ENCODE data around the gene EDDM13. TPM values are rescaled to one million over a fixed set of nuclear protein-coding genes. Genes with fewer than 3 reads are reported as not detected.
"Not testable (repeated sequence)": the region's sequence is repeated elsewhere in the genome, so short reads cannot be mapped to it uniquely, and the experiment has no call there.

The EDDM13 gene
- total RNA-seq: 1 to 10 TPM; 1.1 to 1.8 TPM

GRCh38 chr19:56272161-56272798 is at the start of gene EDDM13:
Gene EDDM13 (plus strand): TSS chr19:56272748. CDS start chr19:56272835, 87 bp downstream.
- intact Hi-C loops (cut with micrococcal nuclease): no loop called here
- CTCF ChIA-PET: interaction anchor here (1.2 kb wide), 1 partner anchor 37 kb away, joined by 5 read pairs; no protein-coding TSS in a partner anchor

GRCh38 chr19:56222901-56223300 is 49.6 kb upstream of the EDDM13 start:
- peaks cover 3% of the 10 kb centered on the region for H3K27me3 Mint-ChIP-seq (ENCODE audit: low read depth)
- no peaks in the 10 kb centered on the region for H3K9me3 Mint-ChIP-seq
- CTCF ChIA-PET: no interaction called here
- peaks cover 2% of the 10 kb centered on the region for H3K4me1 Mint-ChIP-seq (ENCODE audit: low read depth)
- no peak for DNase-seq
- H3K27ac Mint-ChIP-seq: no peak overlapping the region
- H3K36me3 Mint-ChIP-seq (ENCODE audit: low read depth): peaks cover 7% of the 10 kb centered on the region
- intact Hi-C loops (cut with micrococcal nuclease): no loop called here
- H3K4me3 Mint-ChIP-seq: no peak overlapping the region

More at GRCh38 chr19:56272161-56272798, at the start of gene EDDM13:
- no peak within 1 kb of the TSS for H3K4me3 Mint-ChIP-seq
- no peaks in the 10 kb centered on the region for H3K4me1 Mint-ChIP-seq (ENCODE audit: low read depth)
- H3K27me3 Mint-ChIP-seq (ENCODE audit: low read depth): no peaks in the 10 kb centered on the region
- H3K9me3 Mint-ChIP-seq: peaks cover 4% of the 10 kb centered on the region
- H3K36me3 Mint-ChIP-seq (ENCODE audit: low read depth): peaks cover 15% of the 10 kb centered on the region
- no peak for DNase-seq
- no peak within 1 kb of the TSS for H3K27ac Mint-ChIP-seq

GRCh38 chr19:56223481-56223880 is 49.1 kb upstream of the EDDM13 start:
- Mint-ChIP-seq H3K27me3 (ENCODE audit: low read depth) (no peaks in the 10 kb centered on the region), H3K9me3 (no peaks in the 10 kb centered on the region), H3K4me1 (ENCODE audit: low read depth) (no peaks in the 10 kb centered on the region), H3K27ac (no peak overlapping the region), H3K36me3 (ENCODE audit: low read depth) (peaks cover 7% of the 10 kb centered on the region), H3K4me3 (no peak overlapping the region)
- CTCF ChIA-PET: interaction anchor here (1.3 kb wide), 1 partner anchor 30 kb away, joined by 3 read pairs; no protein-coding TSS in a partner anchor
- intact Hi-C loops (cut with micrococcal nuclease): no loop called here
- no peak for DNase-seq

- no peak overlapping the region for H3K4me3 Mint-ChIP-seq
- no peaks in the 10 kb centered on the region for H3K4me1 Mint-ChIP-seq (ENCODE audit: low read depth)
- no peaks in the 10 kb centered on the region for H3K9me3 Mint-ChIP-seq
- no peaks in the 10 kb centered on the region for H3K27me3 Mint-ChIP-seq (ENCODE audit: low read depth)
- intact Hi-C loops (cut with micrococcal nuclease): no loop called here
- H3K36me3 Mint-ChIP-seq (ENCODE audit: low read depth): no peaks in the 10 kb centered on the region
- DNase-seq: no peak
- CTCF ChIA-PET: no interaction called here
- no peak overlapping the region for H3K27ac Mint-ChIP-seq
These were observed 27.3 kb upstream of the EDDM13 start for GRCh38 chr19:56245121-56245740.

GRCh38 chr19:56245764-56246163 is 26.8 kb upstream of the EDDM13 start:
- H3K4me1 Mint-ChIP-seq (ENCODE audit: low read depth); CTCF ChIA-PET; H3K4me3 Mint-ChIP-seq; H3K27me3 Mint-ChIP-seq (ENCODE audit: low read depth); DNase-seq; H3K27ac Mint-ChIP-seq; H3K36me3 Mint-ChIP-seq (ENCODE audit: low read depth); intact Hi-C loops (cut with micrococcal nuclease); H3K9me3 Mint-ChIP-seq: not testable (repeated sequence)

GRCh38 chr19:56248736-56249338 is 23.7 kb upstream of the EDDM13 start:
- H3K4me3 Mint-ChIP-seq; H3K9me3 Mint-ChIP-seq; H3K27ac Mint-ChIP-seq; CTCF ChIA-PET; H3K4me1 Mint-ChIP-seq (ENCODE audit: low read depth); H3K27me3 Mint-ChIP-seq (ENCODE audit: low read depth); DNase-seq; intact Hi-C loops (cut with micrococcal nuclease); H3K36me3 Mint-ChIP-seq (ENCODE audit: low read depth): not testable (repeated sequence)

GRCh38 chr19:56252699-56253422 is 19.7 kb upstream of the EDDM13 start:
- H3K27ac Mint-ChIP-seq: no peak overlapping the region
- H3K4me1 Mint-ChIP-seq (ENCODE audit: low read depth): peaks cover 3% of the 10 kb centered on the region
- H3K27me3 Mint-ChIP-seq (ENCODE audit: low read depth): no peaks in the 10 kb centered on the region
- CTCF ChIA-PET: interaction anchor here (0.6 to 4.2 kb wide), 25 partner anchors 9 to 1490 kb away, joined by 3 to 40 read pairs (median 4); partner anchors contain the start of gene ZSCAN5A
- peak; percentile 87 for DNase-seq
- H3K36me3 Mint-ChIP-seq (ENCODE audit: low read depth): no peaks in the 10 kb centered on the region
- no peaks in the 10 kb centered on the region for H3K9me3 Mint-ChIP-seq
- intact Hi-C loops (cut with micrococcal nuclease): loop anchor here (1.0 to 5.0 kb wide), 5 partner anchors 59 to 186 kb away; partner anchors contain the start of gene ZSCAN5A
- H3K4me3 Mint-ChIP-seq: no peak overlapping the region

GRCh38 chr19:56253737-56254136 is 18.8 kb upstream of the EDDM13 start:
- H3K27me3 Mint-ChIP-seq (ENCODE audit: low read depth): no peaks in the 10 kb centered on the region

GRCh38 chr19:56258272-56258671 is 14.3 kb upstream of the EDDM13 start:
- no peaks in the 10 kb centered on the region for H3K27me3 Mint-ChIP-seq (ENCODE audit: low read depth)
- no peaks in the 10 kb centered on the region for H3K9me3 Mint-ChIP-seq
- no peaks in the 10 kb centered on the region for H3K4me1 Mint-ChIP-seq (ENCODE audit: low read depth)
- H3K36me3 Mint-ChIP-seq (ENCODE audit: low read depth): no peaks in the 10 kb centered on the region
- H3K27ac Mint-ChIP-seq: no peak overlapping the region
- CTCF ChIA-PET: no interaction called here
- intact Hi-C loops (cut with micrococcal nuclease): no loop called here
- no peak overlapping the region for H3K4me3 Mint-ChIP-seq
- no peak for DNase-seq

More at GRCh38 chr19:56253737-56254136, 18.8 kb upstream of the EDDM13 start:
- CTCF ChIA-PET: interaction anchor here (0.6 to 4.2 kb wide), 21 partner anchors 11 to 1666 kb away, joined by 3 to 40 read pairs (median 5); partner anchors contain the start of gene ZSCAN5A
- no peak overlapping the region for H3K27ac Mint-ChIP-seq
- no peak overlapping the region for H3K4me3 Mint-ChIP-seq
- intact Hi-C loops (cut with micrococcal nuclease): loop anchor here (1.0 to 5.0 kb wide), 5 partner anchors 59 to 186 kb away; partner anchors contain the start of gene ZSCAN5A
- peaks cover 3% of the 10 kb centered on the region for H3K4me1 Mint-ChIP-seq (ENCODE audit: low read depth)
- no peak for DNase-seq
- H3K9me3 Mint-ChIP-seq: no peaks in the 10 kb centered on the region
- H3K36me3 Mint-ChIP-seq (ENCODE audit: low read depth): no peaks in the 10 kb centered on the region

- DNase-seq: no peak
- Mint-ChIP-seq H3K27me3 (ENCODE audit: low read depth) (no peaks in the 10 kb centered on the region), H3K4me1 (ENCODE audit: low read depth) (no peaks in the 10 kb centered on the region), H3K4me3 (no peak overlapping the region), H3K36me3 (ENCODE audit: low read depth) (no peaks in the 10 kb centered on the region), H3K9me3 (no peaks in the 10 kb centered on the region), H3K27ac (no peak overlapping the region)
- intact Hi-C loops (cut with micrococcal nuclease): no loop called here
- CTCF ChIA-PET: interaction anchor here (0.5 to 1.1 kb wide), 2 partner anchors 8 to 16 kb away, joined by 3 to 4 read pairs; no protein-coding TSS in a partner anchor
These were observed 11.4 kb upstream of the EDDM13 start for GRCh38 chr19:56261145-56261544.

GRCh38 chr19:56261932-56262331 is 10.6 kb upstream of the EDDM13 start:
- H3K36me3 Mint-ChIP-seq (ENCODE audit: low read depth); H3K4me3 Mint-ChIP-seq; H3K27me3 Mint-ChIP-seq (ENCODE audit: low read depth); H3K4me1 Mint-ChIP-seq (ENCODE audit: low read depth); DNase-seq; intact Hi-C loops (cut with micrococcal nuclease); H3K27ac Mint-ChIP-seq; H3K9me3 Mint-ChIP-seq: not testable (repeated sequence)
- CTCF ChIA-PET: interaction anchor here (0.7 to 1.1 kb wide), 2 partner anchors 9 to 73 kb away, joined by 3 read pairs; no protein-coding TSS in a partner anchor

GRCh38 chr19:56263319-56263718 is 9.2 kb upstream of the EDDM13 start:
- Mint-ChIP-seq H3K4me3 (no peak overlapping the region), H3K9me3 (no peaks in the 10 kb centered on the region), H3K27ac (no peak overlapping the region), H3K36me3 (ENCODE audit: low read depth) (no peaks in the 10 kb centered on the region), H3K27me3 (ENCODE audit: low read depth) (no peaks in the 10 kb centered on the region), H3K4me1 (ENCODE audit: low read depth) (no peaks in the 10 kb centered on the region)
- DNase-seq: no peak
- intact Hi-C loops (cut with micrococcal nuclease): no loop called here
- CTCF ChIA-PET: interaction anchor here (1.2 to 3.7 kb wide), 2 partner anchors 11 to 47 kb away, joined by 4 to 24 read pairs; no protein-coding TSS in a partner anchor

Data from activated naive CD4-positive, alpha-beta T cell treated with anti-CD3 and anti-CD28 coated beads for 36 hours (primary cell).